HS-5 (cell line): Measurements from ENCODE around the gene AIG1.
"Not testable (repeated sequence)": the region's sequence is repeated elsewhere in the genome, so short reads cannot be mapped to it uniquely, and the experiment has no call there.

Source experiments
- DNase-seq: peaks from one replicate; pipeline ENCODE4 v3.0.0-alpha.2; 2012; ENCODE audit warnings: low read depth

Gene AIG1, protein sequence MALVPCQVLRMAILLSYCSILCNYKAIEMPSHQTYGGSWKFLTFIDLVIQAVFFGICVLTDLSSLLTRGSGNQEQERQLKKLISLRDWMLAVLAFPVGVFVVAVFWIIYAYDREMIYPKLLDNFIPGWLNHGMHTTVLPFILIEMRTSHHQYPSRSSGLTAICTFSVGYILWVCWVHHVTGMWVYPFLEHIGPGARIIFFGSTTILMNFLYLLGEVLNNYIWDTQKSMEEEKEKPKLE

DNA sequence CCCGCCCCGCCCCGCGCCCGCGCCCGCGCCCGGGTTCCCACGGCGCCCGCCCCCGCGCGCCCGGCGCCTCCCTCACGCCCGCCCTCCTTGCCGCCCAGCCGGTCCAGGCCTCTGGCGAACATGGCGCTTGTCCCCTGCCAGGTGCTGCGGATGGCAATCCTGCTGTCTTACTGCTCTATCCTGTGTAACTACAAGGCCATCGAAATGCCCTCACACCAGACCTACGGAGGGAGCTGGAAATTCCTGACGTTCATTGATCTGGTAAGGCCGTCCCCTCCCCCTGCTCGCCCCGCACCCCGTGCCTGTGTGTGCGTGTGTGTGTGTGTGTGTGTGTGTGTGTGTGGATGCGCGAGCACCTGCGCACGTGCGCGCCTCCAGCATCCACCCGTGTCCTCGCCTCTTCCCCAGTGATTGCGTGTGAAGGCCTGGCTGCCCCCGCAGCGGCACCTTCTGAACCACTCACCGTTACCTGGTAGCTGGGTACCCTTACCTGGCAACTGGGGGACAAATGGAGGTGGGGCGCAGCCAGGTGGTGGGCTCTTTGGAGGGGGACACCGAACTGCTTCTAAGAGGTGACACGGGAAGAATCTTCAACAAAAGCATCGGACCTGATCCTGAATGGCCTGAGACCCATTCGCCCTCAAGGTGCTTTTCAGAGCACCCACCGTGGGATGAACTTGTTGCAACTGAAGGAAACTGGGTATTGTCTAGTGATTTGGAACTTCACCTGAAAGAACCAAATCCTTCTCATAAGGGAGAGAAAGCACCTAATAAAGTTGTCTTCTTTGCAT lies at the start of gene AIG1:
Gene AIG1 (plus strand): TSS at position 84 of the 791 bp plus-strand sequence. CDS start 37 bp downstream, at position 121.
- DNase-seq, result peak; percentile 14

DNA sequence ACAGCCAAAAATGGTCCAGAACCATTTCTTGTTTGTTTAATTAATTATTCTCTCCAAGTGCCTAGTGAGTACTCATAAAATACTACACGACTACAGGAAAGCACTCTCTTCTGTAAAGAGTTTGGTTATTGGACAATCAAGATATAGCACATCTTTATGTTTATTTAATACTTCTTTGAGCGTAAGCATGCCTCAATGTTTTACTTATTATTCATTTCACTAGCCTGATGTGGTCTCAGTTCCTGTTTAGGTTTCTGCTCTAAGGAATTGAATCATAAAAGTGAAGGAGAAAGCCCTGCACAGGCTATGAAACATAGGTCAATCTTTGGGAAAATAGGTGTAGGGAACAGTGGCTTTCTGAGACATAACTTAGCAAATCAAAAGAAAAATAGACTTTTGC lies 45.9 kb upstream of the AIG1 start:
- no peak for DNase-seq

DNA sequence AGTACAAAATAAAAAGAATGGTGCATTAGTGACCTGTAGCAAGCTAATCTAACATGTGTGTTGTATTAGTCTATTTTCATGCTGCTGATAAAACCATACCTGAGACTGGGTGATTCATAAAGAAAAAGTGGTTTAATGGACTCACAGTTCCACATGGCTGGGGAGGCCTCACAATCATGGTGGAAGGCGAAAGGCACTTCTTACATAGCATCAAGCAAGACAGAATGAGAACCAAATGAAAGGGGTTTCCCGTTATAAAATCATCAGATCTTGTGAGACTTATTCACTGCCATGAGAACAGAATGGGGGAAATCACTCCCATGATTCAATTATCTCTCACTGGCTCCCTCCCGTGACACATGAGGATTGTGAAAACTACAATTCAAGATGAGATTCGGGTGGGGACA lies 45.4 kb upstream of the AIG1 start:
- DNase-seq, result no peak

DNA sequence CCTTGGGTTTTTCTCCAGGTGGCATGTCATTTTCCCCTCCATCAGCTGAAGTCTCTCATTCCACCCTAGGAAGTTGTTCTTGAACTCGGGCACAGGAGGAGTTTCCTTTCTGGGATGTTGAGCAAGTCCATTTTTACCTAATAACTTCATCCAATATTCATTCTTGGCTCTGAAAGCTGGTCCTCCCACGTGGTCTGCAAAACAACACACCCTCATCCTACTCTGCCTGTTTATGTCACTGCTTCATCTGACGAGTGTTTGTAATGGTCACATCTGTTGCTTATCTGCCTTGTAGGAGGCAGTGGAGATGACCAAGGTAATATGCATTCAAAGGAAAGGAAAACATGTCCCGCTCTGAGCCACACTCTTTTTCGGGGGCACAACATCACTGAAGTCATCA lies 41.7 kb upstream of the AIG1 start:
- DNase-seq, result peak; percentile 3

DNA sequence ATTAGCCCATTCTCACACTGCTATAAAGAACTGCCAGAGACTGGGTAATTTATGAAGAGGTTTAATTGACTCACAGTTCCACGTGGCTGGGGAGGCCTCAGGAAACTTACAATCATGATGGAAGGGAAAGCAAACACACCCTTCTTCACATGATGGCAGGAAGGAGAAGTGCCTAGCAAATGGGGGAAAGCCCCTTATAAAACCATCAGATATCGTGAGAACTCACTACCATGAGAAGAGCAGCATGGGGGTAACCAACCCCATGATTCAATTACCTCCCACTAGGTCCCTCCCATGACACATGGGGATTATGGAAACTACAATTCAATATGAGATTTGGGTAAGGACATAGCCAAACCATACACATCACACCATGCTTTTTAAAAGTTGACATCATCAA lies 39.8 kb upstream of the AIG1 start:
- DNase-seq, result not testable (repeated sequence)

DNA sequence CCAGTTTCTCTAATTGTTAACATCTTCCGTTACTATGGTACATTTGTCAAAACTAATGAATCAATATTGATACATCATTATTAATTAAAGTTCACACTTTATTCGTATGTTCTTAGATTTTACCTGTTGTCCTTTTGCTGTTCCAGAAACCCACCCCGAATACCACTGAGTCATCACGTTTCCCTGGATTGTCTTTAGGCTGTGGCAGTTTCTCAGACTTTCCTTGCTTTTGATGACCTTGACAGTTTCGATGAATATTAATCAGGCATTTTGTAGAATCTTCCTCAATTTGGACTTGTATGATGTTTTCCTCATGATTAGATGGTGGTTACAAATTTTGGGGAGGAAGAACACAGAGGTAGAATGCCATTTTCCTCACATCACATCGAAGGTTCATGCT lies 39.1 kb upstream of the AIG1 start:
- DNase-seq, result no peak

DNA sequence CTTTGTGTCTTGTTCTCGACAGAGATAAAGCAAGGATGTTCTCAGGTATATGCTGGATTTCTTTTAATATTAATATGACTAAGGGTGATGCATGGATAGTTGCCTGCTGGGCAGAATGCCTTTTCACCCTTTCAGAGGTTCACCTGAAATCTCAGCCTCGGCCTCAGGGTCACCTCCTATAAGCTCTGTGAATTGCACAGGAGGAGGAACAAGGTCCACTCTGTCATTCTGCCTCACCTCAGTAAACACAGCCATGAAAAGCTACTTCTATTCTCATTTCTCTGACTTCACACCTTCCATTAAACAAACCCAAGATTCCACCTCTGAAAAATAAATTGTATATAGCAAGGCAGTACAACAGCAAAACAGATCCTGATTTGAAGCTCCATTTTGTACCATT lies 38.1 kb upstream of the AIG1 start:
- no peak for DNase-seq

DNA sequence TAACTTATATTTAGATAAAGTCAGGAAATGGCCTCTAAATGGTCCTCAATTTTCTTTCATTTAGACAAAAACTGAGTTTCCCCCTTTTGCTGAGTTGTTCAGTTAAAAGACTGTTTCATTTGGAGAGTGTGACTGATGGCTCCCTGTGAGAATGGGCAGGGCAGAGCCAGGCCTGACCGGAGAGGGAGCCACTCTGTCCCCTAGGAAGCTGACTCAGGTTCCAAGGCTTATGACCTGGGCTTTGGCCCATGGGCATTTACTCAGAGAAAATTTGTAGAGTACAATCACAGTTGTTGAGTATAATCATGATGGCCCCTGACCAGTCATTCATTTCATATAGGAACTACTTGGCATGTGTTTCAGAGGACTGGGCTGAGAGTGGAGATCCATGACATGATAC lies 37.0 kb upstream of the AIG1 start:
- DNase-seq, result no peak

DNA sequence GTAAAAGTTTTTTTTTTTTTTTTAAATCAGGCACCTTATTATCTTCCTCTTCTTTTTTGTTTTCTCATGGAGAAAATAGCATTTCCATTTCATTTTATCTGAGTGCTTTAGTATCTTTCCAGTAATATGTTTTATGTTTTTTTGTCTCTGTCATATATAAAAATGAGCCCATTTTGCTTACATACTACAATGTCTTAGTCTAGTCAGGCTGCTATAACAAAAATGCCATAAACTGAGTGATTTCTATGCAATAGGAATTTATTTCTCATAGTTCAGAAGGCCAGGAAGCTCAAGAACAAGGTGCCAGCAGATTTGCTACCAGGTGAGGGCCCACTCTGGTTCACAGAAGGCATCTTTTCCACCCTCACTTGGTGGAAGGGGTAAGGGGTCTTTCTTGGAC lies 35.7 kb upstream of the AIG1 start:
- no peak for DNase-seq

DNA sequence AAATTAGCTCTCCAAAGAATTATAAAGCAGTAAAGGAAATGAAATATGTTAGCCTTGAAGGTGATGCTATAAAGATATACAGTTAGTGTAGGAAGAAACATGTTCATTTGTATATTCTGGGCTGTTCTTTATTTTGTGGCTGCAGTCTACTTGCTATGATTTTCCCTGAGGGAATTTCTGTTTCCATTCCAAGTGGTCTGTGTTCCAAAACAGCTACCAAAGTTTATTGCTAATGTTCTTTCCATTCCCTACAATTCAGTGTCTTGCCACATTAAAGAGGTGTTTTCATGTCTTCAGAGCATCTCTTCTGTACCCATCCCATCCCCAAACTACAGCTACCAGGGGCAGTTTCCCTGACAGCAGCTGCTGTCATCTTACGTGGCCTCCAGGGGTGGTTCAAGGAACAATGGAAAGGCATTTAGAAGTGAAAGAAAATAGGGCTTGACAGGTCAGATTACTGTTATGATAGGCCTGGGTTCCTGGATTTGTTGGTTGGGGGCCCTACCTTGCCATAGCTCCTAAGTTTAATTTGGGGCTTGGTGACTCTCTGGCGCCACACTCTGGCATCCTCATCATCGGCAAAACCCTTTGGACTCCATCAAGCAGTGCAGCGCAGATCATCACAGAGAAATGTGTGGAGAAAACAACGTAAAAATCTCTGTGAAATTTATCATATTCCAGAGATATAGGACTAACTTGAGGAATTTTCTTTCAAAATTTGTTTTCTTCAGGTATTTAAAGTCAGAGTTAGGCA lies 33.8 kb upstream of the AIG1 start:
- no peak for DNase-seq

DNA sequence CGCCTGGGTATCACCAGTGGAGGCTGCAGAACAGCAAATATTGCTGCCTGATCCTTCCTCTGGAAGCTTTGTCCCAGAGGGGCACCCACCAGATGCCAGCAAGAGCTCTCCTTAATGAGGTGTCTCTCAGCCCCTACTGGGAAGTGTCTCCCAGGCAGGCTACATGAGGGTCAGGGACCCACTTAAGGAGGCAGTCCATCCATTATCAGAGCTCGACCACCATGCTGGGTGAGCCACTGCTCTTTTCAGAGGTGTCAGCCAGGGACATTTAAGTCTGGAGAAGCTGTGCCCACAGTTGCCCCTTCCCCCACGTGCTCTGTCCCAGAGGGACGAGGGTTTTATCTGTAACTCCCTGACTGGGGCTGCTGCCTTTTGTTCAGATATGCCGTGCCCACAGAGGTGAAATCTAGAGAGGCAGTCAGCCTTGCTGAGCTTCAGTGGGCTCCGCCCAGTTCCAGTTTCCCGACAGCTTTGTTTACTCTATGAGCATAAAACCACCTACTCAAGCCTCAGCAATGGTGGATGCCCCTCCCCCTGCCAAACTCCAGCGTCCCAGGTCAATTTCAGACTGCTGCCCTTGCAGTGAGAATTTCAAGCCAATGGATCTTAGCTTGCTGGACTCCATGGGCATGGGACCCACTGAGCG lies 25.9 kb upstream of the AIG1 start:
- DNase-seq, result no peak

DNA sequence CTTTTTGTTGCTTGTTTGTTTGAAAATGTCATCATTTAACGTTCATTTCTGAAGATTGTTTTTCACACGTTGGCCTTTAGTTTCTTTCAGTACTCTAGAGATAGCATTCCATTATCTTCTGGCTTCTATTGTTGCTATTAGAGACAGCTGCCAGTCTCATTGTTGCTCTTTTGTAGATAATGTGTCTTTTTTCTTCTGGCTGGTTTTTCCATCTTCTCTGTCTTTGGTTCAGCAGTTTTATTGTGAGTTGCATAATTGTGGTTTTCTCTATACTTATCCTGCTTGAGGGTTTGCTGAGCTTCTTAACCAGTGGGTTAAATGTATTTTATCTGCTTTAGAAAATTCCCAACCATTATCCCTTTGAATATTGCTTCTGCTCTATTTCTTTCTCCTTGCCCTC lies 23.2 kb upstream of the AIG1 start:
- DNase-seq, result no peak

DNA sequence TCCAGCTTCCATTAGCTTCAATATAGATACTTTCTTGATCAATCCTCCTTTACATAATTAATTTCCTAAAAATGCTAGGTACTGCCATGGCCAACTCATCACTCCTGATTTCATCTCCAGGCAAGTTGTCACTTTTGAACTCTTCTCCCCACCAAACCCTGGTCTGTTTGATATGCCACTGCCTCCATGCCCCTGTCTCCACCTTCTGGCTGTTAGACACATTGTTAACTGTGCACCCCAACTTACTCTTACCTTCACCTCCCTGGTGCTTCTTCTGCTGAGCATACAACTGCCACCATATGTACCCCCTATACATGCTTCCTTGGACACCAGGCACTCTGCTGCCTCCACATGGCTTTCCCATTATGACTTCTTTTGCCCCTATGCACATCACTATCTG lies 21.9 kb upstream of the AIG1 start:
- DNase-seq, result no peak

DNA sequence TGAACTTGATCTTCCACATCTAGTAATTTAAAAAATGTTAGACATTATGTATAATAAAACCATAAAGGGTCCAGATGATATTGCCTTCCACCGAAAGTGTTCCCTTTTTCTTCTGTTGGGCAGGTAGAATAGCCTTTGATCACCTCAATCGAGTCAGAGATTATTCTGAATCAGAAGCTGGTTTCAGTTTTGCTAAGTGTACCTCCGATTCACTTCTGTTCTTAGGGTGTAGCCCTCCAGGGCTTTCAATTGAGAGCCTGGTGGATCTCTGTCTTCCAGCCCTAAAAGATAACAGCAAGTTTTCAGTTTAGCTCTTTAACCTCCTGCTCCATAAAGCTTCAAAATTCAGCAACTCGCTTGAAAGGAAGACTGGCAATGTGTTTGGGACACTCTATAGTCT lies 21.1 kb upstream of the AIG1 start:
- DNase-seq, result no peak

DNA sequence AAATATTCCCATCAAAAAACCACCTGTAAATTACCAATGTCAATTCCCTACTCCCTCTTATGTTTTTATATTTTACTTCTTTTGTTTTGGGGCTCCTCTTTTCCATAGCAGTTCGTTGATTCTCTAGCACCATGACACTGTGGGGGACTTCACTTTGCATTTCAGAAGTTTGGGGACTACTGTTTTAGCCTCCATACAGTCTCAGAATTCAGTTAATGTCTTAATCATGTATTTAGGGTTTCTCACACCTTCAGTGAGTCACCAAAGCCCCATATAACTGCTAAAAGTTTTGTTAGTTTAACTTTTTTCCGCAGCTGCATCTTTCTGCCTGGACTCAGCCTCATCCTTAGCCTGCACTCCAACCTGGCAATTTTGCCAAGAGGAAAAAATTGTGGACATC lies 20.7 kb upstream of the AIG1 start:
- no peak for DNase-seq

DNA sequence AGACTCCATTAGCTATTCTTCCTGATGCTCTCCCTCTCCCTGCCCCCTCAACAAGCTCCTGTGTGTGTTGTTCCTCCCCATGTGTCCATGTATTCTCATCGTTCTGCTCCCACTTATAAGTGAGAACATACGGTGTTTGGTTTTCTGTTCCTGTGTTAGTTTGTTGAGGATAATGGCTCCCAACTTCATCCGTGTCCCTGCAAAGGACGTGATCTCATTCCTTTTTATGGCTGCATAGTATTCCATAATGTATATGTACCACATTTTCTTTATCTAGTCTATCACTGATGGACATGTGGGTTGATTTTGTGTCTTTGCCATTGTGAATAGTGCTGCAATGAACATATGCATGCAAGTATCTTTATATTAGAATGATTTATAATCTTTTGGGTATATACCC lies 16.3 kb upstream of the AIG1 start:
- not testable (repeated sequence) for DNase-seq

DNA sequence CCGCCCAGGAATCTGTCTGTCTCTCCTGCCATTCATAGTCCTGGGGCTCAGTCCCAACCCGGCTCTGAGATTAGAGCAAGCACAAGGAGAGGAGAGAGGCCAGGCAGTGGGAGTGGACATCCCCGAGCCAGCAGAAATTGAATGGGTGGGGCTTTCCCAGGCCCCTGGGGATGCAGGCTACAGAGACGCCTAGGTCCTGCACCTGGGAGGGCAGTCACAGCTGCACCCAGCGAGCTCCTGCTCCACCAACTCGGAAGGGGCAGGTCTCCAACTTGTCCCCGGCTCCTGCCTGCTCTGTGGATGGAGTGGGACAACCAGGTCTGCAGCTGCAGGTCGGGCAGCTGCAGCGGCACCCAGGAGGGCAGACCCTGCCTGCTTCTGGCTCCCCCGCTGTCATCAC lies 11.1 kb upstream of the AIG1 start:
- no peak for DNase-seq

DNA sequence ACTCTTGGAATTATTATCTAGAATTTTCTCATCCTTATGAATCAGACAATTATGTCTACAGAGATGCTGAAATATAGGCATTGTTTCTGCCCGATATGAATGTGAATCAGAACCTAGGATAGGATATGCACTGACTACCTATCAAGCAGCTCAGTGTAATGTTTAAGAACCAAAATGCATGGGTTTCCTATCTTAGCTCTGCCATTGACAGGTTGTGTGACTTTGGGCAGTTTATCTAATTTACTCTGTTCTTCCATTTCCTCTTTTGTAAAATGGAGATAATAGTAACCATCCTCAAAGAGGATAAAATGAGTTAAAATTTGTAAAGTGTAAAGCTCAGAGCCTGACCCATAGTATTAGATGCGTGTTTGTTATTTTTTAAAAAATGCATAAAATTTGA lies 10.2 kb upstream of the AIG1 start:
- no peak for DNase-seq

DNA sequence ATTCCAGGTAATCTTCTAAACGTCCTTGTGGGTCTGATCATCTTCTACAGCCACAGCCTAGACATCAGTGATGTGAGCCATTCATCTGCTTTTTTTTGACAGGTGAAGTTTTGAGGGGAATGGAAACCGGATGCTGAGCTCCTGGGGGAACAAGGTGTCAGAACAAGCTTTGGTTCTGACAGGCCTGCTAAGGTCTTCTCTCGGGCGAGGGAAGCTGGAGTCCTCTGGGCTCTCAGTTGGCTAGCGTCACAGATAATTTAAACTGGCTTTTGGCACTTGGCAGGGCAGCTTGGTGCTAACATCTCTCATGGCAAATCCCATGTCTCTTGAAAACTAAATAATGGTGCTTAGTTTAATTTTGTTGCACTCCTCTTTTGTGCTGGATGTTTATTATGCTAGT lies 8.4 kb upstream of the AIG1 start:
- no peak for DNase-seq

DNA sequence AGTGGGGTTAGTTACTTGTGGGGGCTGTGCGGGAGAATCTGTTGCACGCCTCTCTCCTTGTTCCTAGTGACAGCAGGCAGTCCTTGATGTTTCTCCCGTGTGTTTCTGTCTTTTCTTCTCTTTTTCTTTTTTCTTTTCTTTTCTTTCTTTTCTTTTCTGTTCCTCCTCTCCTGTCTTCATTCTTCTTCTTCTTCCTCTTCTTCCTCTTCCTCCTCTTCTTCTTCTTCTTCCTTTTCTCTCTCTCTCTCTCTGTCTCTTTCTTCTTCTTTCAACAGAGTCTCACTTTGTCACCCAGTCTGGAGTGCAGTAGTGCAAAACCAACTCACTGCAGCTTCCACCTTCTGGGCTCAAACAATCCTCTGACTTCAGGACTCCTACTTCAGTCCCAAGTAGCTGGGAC lies 6.8 kb upstream of the AIG1 start:
- DNase-seq, result no peak

DNA sequence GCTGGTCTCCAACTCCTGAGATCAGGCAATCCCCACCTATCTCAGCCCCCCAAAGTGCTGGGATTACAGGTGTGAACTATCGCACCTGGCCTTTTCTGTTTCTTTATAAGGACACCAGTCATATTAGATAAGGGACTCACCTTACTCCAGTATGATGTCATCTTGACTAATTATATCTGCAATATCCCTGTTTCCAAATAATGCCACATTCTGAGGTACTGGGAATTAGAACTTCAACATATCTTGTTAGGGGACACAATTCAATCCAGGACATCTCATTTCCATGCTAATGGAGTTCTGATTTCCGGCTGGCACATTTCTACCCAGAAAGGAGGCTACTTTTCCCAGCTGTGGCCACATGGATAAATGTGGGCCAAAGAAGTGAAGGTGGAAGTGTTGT lies 6.4 kb upstream of the AIG1 start:
- no peak for DNase-seq

DNA sequence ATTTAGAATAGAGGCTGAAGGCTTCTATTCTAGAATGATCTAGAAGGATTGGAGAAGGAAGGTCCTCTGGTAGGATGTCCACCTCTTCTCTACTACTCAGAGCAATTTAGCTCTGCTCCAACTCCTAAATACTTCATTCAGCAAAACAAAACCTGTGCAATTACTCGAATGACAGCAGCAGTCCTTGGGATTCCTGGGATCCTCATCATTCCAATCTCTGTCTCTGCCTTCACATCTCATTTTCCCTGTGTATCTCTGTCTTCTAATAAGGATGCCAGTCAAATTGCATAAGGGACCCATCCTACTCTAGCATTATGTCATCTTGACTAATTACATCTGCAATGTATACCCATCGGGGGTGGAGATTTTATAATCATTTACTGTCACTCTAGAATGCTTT lies 5.5 kb upstream of the AIG1 start:
- no peak for DNase-seq

DNA sequence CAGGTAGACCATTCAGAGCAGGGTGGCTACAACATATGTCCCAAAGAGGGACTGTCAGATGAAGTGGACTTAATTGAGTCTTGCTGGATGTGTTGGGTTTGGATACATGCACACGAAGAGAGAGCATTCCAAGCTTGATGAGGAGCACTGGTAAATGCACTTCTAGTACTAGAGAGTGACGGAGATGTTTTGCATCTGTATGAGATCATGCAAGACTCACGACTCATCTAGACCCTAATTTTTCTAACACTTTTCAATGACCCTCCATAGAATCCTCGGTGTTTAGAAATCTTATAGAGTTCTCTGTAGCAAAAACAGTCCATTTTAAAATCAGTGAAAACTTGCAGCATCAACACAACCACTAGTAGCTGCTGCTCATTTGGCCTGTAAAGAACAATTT lies 4.8 kb upstream of the AIG1 start:
- DNase-seq, result no peak
